ENCODE results near the gene SDR42E2. TPM values are rescaled to one million over a fixed set of nuclear protein-coding genes. Genes with fewer than 3 reads are reported as not detected.

SDR42E2 gene
- total and polyA plus RNA-seq, 7 donors, result 0.01 to 0.08 TPM; not detected in 5

GRCh38 chr16:22183335-22183734, 21.0 kb downstream of the SDR42E2 start:
- H3K36me3 ChIP-seq (ENCODE audit: insufficient read depth in 1 of 2, low read depth in 1 of 2), result no peaks in the 10 kb centered on the region
- no peaks in the 10 kb centered on the region for H3K9me3 ChIP-seq
- TF ChIP-seq CTCF (IDR thresholded peaks at IDR 0.05), result no peak
- no peak overlapping the region for H3K27ac ChIP-seq
- no peak for ATAC-seq
- peak in 1 of 2 donors; percentile 11 for DNase-seq
- H3K4me1 ChIP-seq, result peaks cover under 1% of the 10 kb centered on the region
- H3K4me3 ChIP-seq, result no peak overlapping the region
- 85 to 95% (median 89%) methylated on average over 5 of the region's 5 CpGs for WGBS, 3 donors
- H3K27me3 ChIP-seq (ENCODE audit: insufficient read depth in 3 of 3, low read length in 2 of 3), result no peaks in the 10 kb centered on the region
- intact Hi-C loops (cut with DNase I), result loop anchor here in 1 of 2 donors (10.0 kb wide), 1 partner anchor 229 kb away; the partner anchor contains the start of gene UQCRC2

- H3K9me3 ChIP-seq, result no peaks in the 10 kb centered on the region
- peaks cover 8% of the 10 kb centered on the region for H3K4me1 ChIP-seq
- TF ChIP-seq CTCF (IDR thresholded peaks at IDR 0.05), result no peak
- intact Hi-C loops (cut with DNase I), result loop anchor here in 1 of 2 donors (10.0 kb wide), 1 partner anchor 229 kb away; the partner anchor contains the start of gene UQCRC2
- no peaks in the 10 kb centered on the region for H3K36me3 ChIP-seq (ENCODE audit: insufficient read depth in 1 of 2, low read depth in 1 of 2)
- DNase-seq, result no peak
- ATAC-seq, result no peak
- H3K4me3 ChIP-seq, result no peak overlapping the region
- H3K27me3 ChIP-seq (ENCODE audit: insufficient read depth in 3 of 3, low read length in 2 of 3), result no peaks in the 10 kb centered on the region
- H3K27ac ChIP-seq, result no peak overlapping the region
- 84 to 89% (median 86%) methylated on average over 11 of the region's 11 CpGs for WGBS, 3 donors
Measured at GRCh38 chr16:22183901-22184614, 21.8 kb downstream of the SDR42E2 start.

- ATAC-seq (no peak), DNase-seq (no peak)
- H3K27me3 ChIP-seq (ENCODE audit: insufficient read depth in 3 of 3, low read length in 2 of 3), result no peaks in the 10 kb centered on the region
- no peak overlapping the region for H3K4me3 ChIP-seq
- intact Hi-C loops (cut with DNase I), result loop anchor here in 1 of 2 donors (10.0 kb wide), 1 partner anchor 230 kb away; the partner anchor contains the start of gene UQCRC2
- no peak overlapping the region for H3K27ac ChIP-seq
- peaks cover 13% of the 10 kb centered on the region for H3K4me1 ChIP-seq
- no peaks in the 10 kb centered on the region for H3K36me3 ChIP-seq (ENCODE audit: insufficient read depth in 1 of 2, low read depth in 1 of 2)
- 91 to 96% (median 94%) methylated on average over 6 of the region's 6 CpGs for WGBS, 3 donors
- no peak for TF ChIP-seq CTCF (IDR thresholded peaks at IDR 0.05)
- no peaks in the 10 kb centered on the region for H3K9me3 ChIP-seq
Measured at GRCh38 chr16:22184615-22184968, 22.3 kb downstream of the SDR42E2 start.

- no peak for DNase-seq
- Histone ChIP-seq H3K36me3 (ENCODE audit: insufficient read depth in 1 of 2, low read depth in 1 of 2) (no peaks in the 10 kb centered on the region), H3K27me3 (ENCODE audit: insufficient read depth in 3 of 3, low read length in 2 of 3) (no peaks in the 10 kb centered on the region), H3K27ac (no peak overlapping the region), H3K4me3 (no peak overlapping the region), H3K9me3 (no peaks in the 10 kb centered on the region), H3K4me1 (peaks cover 16% of the 10 kb centered on the region)
- intact Hi-C loops (cut with DNase I), result loop anchor here (2.0 to 10.0 kb wide), 5 partner anchors 99 to 234 kb away; partner anchors contain the start of genes PDZD9 (in 2 of the 2) and UQCRC2 (in 2 of the 2)
- WGBS, 3 donors, result 71 to 80% (median 73%) methylated on average over 3 of the region's 3 CpGs
- no peak for TF ChIP-seq CTCF (IDR thresholded peaks at IDR 0.05)
- ATAC-seq, result no peak
Measured at GRCh38 chr16:22186517-22186916, 24.2 kb downstream of the SDR42E2 start.

Measured in psoas muscle (tissue), 8 donors.